ENCODE results near the gene GARNL3. TPM values are rescaled to one million over a fixed set of nuclear protein-coding genes. Genes with fewer than 3 reads are reported as not detected.

The GARNL3 gene
- total RNA-seq = 1 to 10 TPM; 1.6 to 2.0 TPM

GRCh38 chr9:127264462-127265219, at the start of gene GARNL3:
Gene GARNL3, plus strand, starts transcription at chr9:127264774. Its CDS starts 104 bp downstream, at chr9:127264878.
- ChIA-PET CTCF (interaction anchor here (1.0 kb wide), 1 partner anchor 81 kb away, joined by 3 read pairs; no protein-coding TSS in a partner anchor), POLR2A (no interaction called here)
- H3K9me3 Mint-ChIP-seq = no peaks in the 10 kb centered on the region
- peaks cover 13% of the 10 kb centered on the region for H3K27me3 Mint-ChIP-seq
- no peaks in the 10 kb centered on the region for H3K36me3 Mint-ChIP-seq (ENCODE audit: low read depth)
- no peaks in the 10 kb centered on the region for H3K4me1 Mint-ChIP-seq
- H3K27ac Mint-ChIP-seq = no peak within 1 kb of the TSS
- no peak for DNase-seq
- H3K4me3 Mint-ChIP-seq = no peak within 1 kb of the TSS

GRCh38 chr9:127215268-127216209, 49.0 kb upstream of the GARNL3 start:
- Mint-ChIP-seq H3K36me3 (ENCODE audit: low read depth) (no peaks in the 10 kb centered on the region), H3K27me3 (peaks cover 4% of the 10 kb centered on the region), H3K9me3 (no peaks in the 10 kb centered on the region), H3K27ac (no peak overlapping the region), H3K4me3 (no peak overlapping the region), H3K4me1 (peaks cover 1% of the 10 kb centered on the region)
- POLR2A ChIA-PET = no interaction called here
- CTCF ChIA-PET = interaction anchor here (1.1 to 1.2 kb wide), 3 partner anchors 9 to 270 kb away, joined by 3 to 6 read pairs (median 4); no protein-coding TSS in a partner anchor
- no peak for DNase-seq

- Mint-ChIP-seq H3K4me3 (no peak overlapping the region), H3K4me1 (peaks cover 3% of the 10 kb centered on the region), H3K36me3 (ENCODE audit: low read depth) (no peaks in the 10 kb centered on the region), H3K27me3 (peaks cover 11% of the 10 kb centered on the region), H3K9me3 (no peaks in the 10 kb centered on the region), H3K27ac (no peak overlapping the region)
- ChIA-PET POLR2A (no interaction called here), CTCF (interaction anchor here (1.1 kb wide), 1 partner anchor 28 kb away, joined by 3 read pairs; no protein-coding TSS in a partner anchor)
- DNase-seq = no peak
Observed at GRCh38 chr9:127216210-127216887, 48.2 kb upstream of the GARNL3 start.

GRCh38 chr9:127216888-127217217, 47.7 kb upstream of the GARNL3 start:
- Mint-ChIP-seq H3K27me3 (peaks cover 12% of the 10 kb centered on the region), H3K27ac (no peak overlapping the region), H3K9me3 (no peaks in the 10 kb centered on the region), H3K36me3 (ENCODE audit: low read depth) (no peaks in the 10 kb centered on the region), H3K4me1 (peaks cover 7% of the 10 kb centered on the region), H3K4me3 (no peak overlapping the region)
- ChIA-PET CTCF (no interaction called here), POLR2A (no interaction called here)
- DNase-seq = no peak

GRCh38 chr9:127218818-127219217, 45.8 kb upstream of the GARNL3 start:
- H3K36me3 Mint-ChIP-seq (ENCODE audit: low read depth) = no peaks in the 10 kb centered on the region
- no peak for DNase-seq
- CTCF ChIA-PET = no interaction called here
- POLR2A ChIA-PET = no interaction called here
- H3K4me1 Mint-ChIP-seq = peaks cover 13% of the 10 kb centered on the region
- H3K27me3 Mint-ChIP-seq = peaks cover 26% of the 10 kb centered on the region
- H3K27ac Mint-ChIP-seq = no peak overlapping the region
- H3K9me3 Mint-ChIP-seq = no peaks in the 10 kb centered on the region
- no peak overlapping the region for H3K4me3 Mint-ChIP-seq

GRCh38 chr9:127219520-127219919, 45.1 kb upstream of the GARNL3 start:
- CTCF ChIA-PET = no interaction called here
- no peaks in the 10 kb centered on the region for H3K36me3 Mint-ChIP-seq (ENCODE audit: low read depth)

GRCh38 chr9:127221695-127222094, 42.9 kb upstream of the GARNL3 start:
- Mint-ChIP-seq H3K9me3 (no peaks in the 10 kb centered on the region), H3K27ac (no peak overlapping the region), H3K36me3 (ENCODE audit: low read depth) (no peaks in the 10 kb centered on the region), H3K27me3 (peaks cover 37% of the 10 kb centered on the region), H3K4me1 (peaks cover 23% of the 10 kb centered on the region), H3K4me3 (no peak overlapping the region)
- ChIA-PET POLR2A (no interaction called here), CTCF (interaction anchor here (1.9 kb wide), 1 partner anchor 11 kb away, joined by 4 read pairs; no protein-coding TSS in a partner anchor)
- DNase-seq = no peak

More at GRCh38 chr9:127219520-127219919, 45.1 kb upstream of the GARNL3 start:
- Mint-ChIP-seq H3K27me3 (peaks cover 30% of the 10 kb centered on the region), H3K9me3 (no peaks in the 10 kb centered on the region), H3K27ac (no peak overlapping the region), H3K4me1 (peaks cover 15% of the 10 kb centered on the region), H3K4me3 (no peak overlapping the region)
- POLR2A ChIA-PET = no interaction called here
- no peak for DNase-seq

GRCh38 chr9:127222388-127223095, 42.0 kb upstream of the GARNL3 start:
- peaks cover 39% of the 10 kb centered on the region for H3K27me3 Mint-ChIP-seq

GRCh38 chr9:127223266-127223665, 41.3 kb upstream of the GARNL3 start:
- Mint-ChIP-seq H3K36me3 (ENCODE audit: low read depth) (no peaks in the 10 kb centered on the region), H3K4me1 (peaks cover 23% of the 10 kb centered on the region), H3K9me3 (no peaks in the 10 kb centered on the region), H3K27ac (no peak overlapping the region), H3K4me3 (no peak overlapping the region), H3K27me3 (peaks cover 42% of the 10 kb centered on the region)
- CTCF ChIA-PET = no interaction called here
- no peak for DNase-seq
- POLR2A ChIA-PET = no interaction called here

More at GRCh38 chr9:127222388-127223095, 42.0 kb upstream of the GARNL3 start:
- POLR2A ChIA-PET = no interaction called here
- DNase-seq = no peak
- H3K4me1 Mint-ChIP-seq = peaks cover 23% of the 10 kb centered on the region
- H3K36me3 Mint-ChIP-seq (ENCODE audit: low read depth) = no peaks in the 10 kb centered on the region
- no peak overlapping the region for H3K4me3 Mint-ChIP-seq
- no peak overlapping the region for H3K27ac Mint-ChIP-seq
- no peaks in the 10 kb centered on the region for H3K9me3 Mint-ChIP-seq
- CTCF ChIA-PET = interaction anchor here (1.9 kb wide), 1 partner anchor 12 kb away, joined by 4 read pairs; no protein-coding TSS in a partner anchor

GRCh38 chr9:127223810-127224177, 40.8 kb upstream of the GARNL3 start:
- POLR2A ChIA-PET = no interaction called here
- Mint-ChIP-seq H3K36me3 (ENCODE audit: low read depth) (no peaks in the 10 kb centered on the region), H3K27me3 (peaks cover 43% of the 10 kb centered on the region), H3K9me3 (no peaks in the 10 kb centered on the region), H3K27ac (peak overlapping the region; percentile 85), H3K4me1 (peaks cover 23% of the 10 kb centered on the region), H3K4me3 (peak overlapping the region; percentile 78)
- CTCF ChIA-PET = interaction anchor here (1.2 to 2.1 kb wide), 3 partner anchors 9 to 173 kb away, joined by 4 to 6 read pairs (median 6); partner anchors contain the start of gene SLC2A8
- peak; percentile 12 for DNase-seq

- POLR2A ChIA-PET = interaction anchor here (0.7 kb wide), 1 partner anchor 387 kb away, joined by 3 read pairs; no protein-coding TSS in a partner anchor
- no peaks in the 10 kb centered on the region for H3K36me3 Mint-ChIP-seq (ENCODE audit: low read depth)
- peak overlapping the region; percentile 85 for H3K27ac Mint-ChIP-seq
- H3K9me3 Mint-ChIP-seq = no peaks in the 10 kb centered on the region
- DNase-seq = peak; percentile 79
- H3K27me3 Mint-ChIP-seq = peaks cover 43% of the 10 kb centered on the region
- H3K4me1 Mint-ChIP-seq = peaks cover 23% of the 10 kb centered on the region
- peak overlapping the region; percentile 78 for H3K4me3 Mint-ChIP-seq
- CTCF ChIA-PET = interaction anchor here (1.0 to 2.1 kb wide), 5 partner anchors 9 to 173 kb away, joined by 3 to 6 read pairs (median 4); partner anchors contain the start of gene SLC2A8
Observed at GRCh38 chr9:127224178-127224882, 40.2 kb upstream of the GARNL3 start.

Measured in activated CD4-positive, alpha-beta T cell treated with anti-CD3 and anti-CD28 coated beads, Interleukin-2, amount 10 ng/mL, durations not matched to agents 7 days and 5 days (primary cell).